B cell (primary cell): ENCODE data around the gene PRICKLE2. TPM values are rescaled to one million over a fixed set of nuclear protein-coding genes. Genes with fewer than 3 reads are reported as not detected.

ENCODE experiments used
- ATAC-seq: fragments of 200-7000 bp; cut with Tn5 transposase; one replicate; pipeline ENCODE4 v1.10.0; 2021; ENCODE audit warnings: low read depth, mild to moderate bottlenecking, moderate number of reproducible peaks, moderate library complexity
- CTCF ChIA-PET: fragments of 350-600 bp; sonication (Branson Sonifier 250); formaldehyde crosslinking; loops from one replicate; lab custom pipeline; 2021; ENCODE audit warnings: antibody characterized with exemption, inconsistent platforms; lab: Charles Lee
- POLR2A ChIA-PET: fragments of 350-600 bp; sonication (Branson Sonifier 250); formaldehyde crosslinking; loops from one replicate; lab custom pipeline; 2021; ENCODE audit warnings: antibody characterized with exemption; lab: Charles Lee
- DNase-seq: peaks from one replicate; pipeline ENCODE4 v3.0.0; 2013
- H2AFZ ChIP-seq: 2 replicates; pipeline ENCODE4 v1.6.1; 2012; ENCODE audit warnings: mild to moderate bottlenecking, low read depth, low read length; ENCODE audit not compliant: insufficient read depth, poor library complexity, severe bottlenecking
- H3K27ac ChIP-seq, 2 donors: 1 replicate in 1 of 2; 2 replicates in 1 of 2; pipeline ENCODE4 v1.5.1; 2012 to 2013; ENCODE audit warnings: low read length in 2 of 2, mild to moderate bottlenecking in 2 of 2, moderate library complexity in 1 of 2
- H3K27me3 ChIP-seq, 4 experiments: fragments of 200-600 bp in 1 of 4; sonication (generic) in 1 of 4; replicated peaks in 1 of 4; 1 replicate in 2 of 4; 2 replicates in 2 of 4; pipeline versions ENCODE4 v1.6.1 to v1.7.0; 2013 to 2016; ENCODE audit warnings: low read length in 3 of 4, mild to moderate bottlenecking in 2 of 4, mixed read lengths in 1 of 4, moderate library complexity in 1 of 4; ENCODE audit not compliant: insufficient read depth in 4 of 4, control insufficient read depth in 3 of 4; ENCODE audit errors: control extremely low read depth in 1 of 4
- H3K36me3 ChIP-seq, 2 experiments: replicated peaks in 1 of 2; 1 replicate in 1 of 2; 2 replicates in 1 of 2; pipeline versions ENCODE4 v1.6.1 to v1.7.1; 2013; ENCODE audit warnings: low read length in 1 of 2; ENCODE audit not compliant: insufficient read depth in 2 of 2, control insufficient read depth in 1 of 2; ENCODE audit errors: control extremely low read depth in 1 of 2, extremely low read depth in 1 of 2
- H3K4me1 ChIP-seq, 2 donors: fragments of 200-600 bp in 1 of 2; sonication (generic) in 1 of 2; 1 replicate in 1 of 2; 2 replicates in 1 of 2; pipeline versions ENCODE4 v1.5.1 to v1.6.1; 2013 to 2017; ENCODE audit warnings: low read length in 2 of 2; ENCODE audit not compliant: control insufficient read depth in 2 of 2, insufficient read depth in 2 of 2
- H3K4me2 ChIP-seq: replicated peaks from 2 replicates; pipeline ENCODE3; 2012; ENCODE audit warnings: mild to moderate bottlenecking, low read depth, low read length; ENCODE audit not compliant: poor library complexity, severe bottlenecking
- H3K4me3 ChIP-seq, 5 experiments: fragments of 200-600 bp in 1 of 5; sonication (generic) in 1 of 5; 1 replicate in 3 of 5; 2 replicates in 2 of 5; pipeline versions ENCODE4 v1.5.1 to v1.7.0; 2011 to 2016; ENCODE audit warnings: low read length in 4 of 5, mild to moderate bottlenecking in 4 of 5, low read depth in 2 of 5, control low read depth in 1 of 5, moderate library complexity in 1 of 5; ENCODE audit not compliant: insufficient read depth in 1 of 5; ENCODE audit errors: control extremely low read depth in 1 of 5, extremely low read depth in 1 of 5
- H3K79me2 ChIP-seq: fragments of 200-600 bp; sonication (generic); one replicate; pipeline ENCODE4 v1.6.0; 2016; ENCODE audit warnings: low read length; ENCODE audit not compliant: control insufficient read depth, insufficient read depth
- H3K9ac ChIP-seq: fragments of 200-600 bp; sonication (generic); 2 replicates; pipeline ENCODE4 v1.6.1; 2017; ENCODE audit warnings: mild to moderate bottlenecking, low read length, moderate library complexity
- H3K9me3 ChIP-seq, 3 donors: one replicate each; pipeline versions ENCODE4 v1.6.1 to v1.7.1; 2013; ENCODE audit warnings: low read length in 2 of 3; ENCODE audit not compliant: control insufficient read depth in 2 of 3, insufficient read depth in 1 of 3; ENCODE audit errors: control extremely low read depth in 1 of 3
- H4K20me1 ChIP-seq: 2 replicates; pipeline ENCODE4 v1.6.0; 2012; ENCODE audit warnings: mild to moderate bottlenecking, low read length; ENCODE audit not compliant: insufficient read depth, control insufficient read depth, poor library complexity, severe bottlenecking
- H3K27ac Mint-ChIP-seq: one replicate; pipeline ENCODE4 v1.8.0; 2021; ENCODE audit warnings: mixed read lengths
- H3K27me3 Mint-ChIP-seq: one replicate; pipeline ENCODE4 v1.8.0; 2021; ENCODE audit warnings: mixed read lengths
- H3K4me1 Mint-ChIP-seq: one replicate; pipeline ENCODE4 v1.8.0; 2021; ENCODE audit warnings: mixed read lengths
- H3K4me3 Mint-ChIP-seq: one replicate; pipeline ENCODE4 v1.8.0; 2021; ENCODE audit warnings: mixed read lengths
- H3K9me3 Mint-ChIP-seq: one replicate; pipeline ENCODE4 v1.8.0; 2022; ENCODE audit warnings: mixed read lengths; ENCODE audit not compliant: insufficient read depth
- CTCF ChIP-seq: fragments of 200-600 bp; IDR thresholded peaks from one replicate; pipeline ENCODE4 v1.8.0; 2022; ENCODE audit warnings: antibody characterized with exemption, mild to moderate bottlenecking
- EZH2 ChIP-seq: IDR thresholded peaks from 2 replicates; pipeline ENCODE4 v1.6.1; 2012; ENCODE audit warnings: borderline replicate concordance, low read depth, mild to moderate bottlenecking, moderate library complexity, low read length; ENCODE audit not compliant: insufficient read depth, poor library complexity, severe bottlenecking
- WGBS: methylation state at CpG from one replicate; pipeline ENCODE4 v1.1.5; 2013; ENCODE audit warnings: missing lambda C conversion rate; ENCODE audit not compliant: insufficient coverage; 5-methylcytosine and 5-hydroxymethylcytosine counted together
- intact Hi-C: fragments of 100-400 bp; cut with micrococcal nuclease; formaldehyde crosslinking; loops from one replicate; pipeline ENCODE4 v1.10.0; 2022
- polyA plus RNA-seq: library from polyadenylated mRNA; depleted of rRNA; stranded (reverse); fragments of >200 nt; gene quantifications from 2 replicates; pipeline ENCODE4 v1.2.3, GENCODE V29; 2012
- total RNA-seq, 2 donors: library from RNA; stranded (reverse); fragments of 120-200 nt in 1 of 2; gene quantifications; 1 replicate in 1 of 2; 2 replicates in 1 of 2; pipeline versions ENCODE4 v1.2.3 to v1.2.4, GENCODE V29; 2013 to 2022

The PRICKLE2 gene
- total and polyA plus RNA-seq, 2 donors (not counting 1 experiment from before 2014, with no cell fraction given) = 0.30 to 1.4 TPM

GRCh38 chr3:64148955-64149653, 76.2 kb downstream of the PRICKLE2 start:
- Histone ChIP-seq H3K27me3 (no peaks in the 10 kb centered on the region), H3K9me3 (no peaks in the 10 kb centered on the region), H3K4me2 (no peak overlapping the region), H4K20me1 (no peaks in the 10 kb centered on the region), H3K4me1 (no peaks in the 10 kb centered on the region), H3K36me3 (no peaks in the 10 kb centered on the region), H2AFZ (no peak overlapping the region), H3K4me3 (no peak overlapping the region), H3K9ac (no peak overlapping the region), H3K27ac (no peak overlapping the region), H3K79me2 (no peaks in the 10 kb centered on the region)
- ATAC-seq (no peak), DNase-seq (no peak)
- Mint-ChIP-seq H3K27me3 (no peaks in the 10 kb centered on the region), H3K4me3 (no peak overlapping the region), H3K4me1 (no peaks in the 10 kb centered on the region), H3K27ac (no peak overlapping the region), H3K9me3 (no peaks in the 10 kb centered on the region)
- WGBS = 82% methylated on average over 7 of the region's 10 CpGs
- intact Hi-C loops = no loop called here
- CTCF ChIA-PET = no interaction called here
- TF ChIP-seq CTCF = no peak
- TF ChIP-seq EZH2 = no peak
- POLR2A ChIA-PET = no interaction called here

DNA sequence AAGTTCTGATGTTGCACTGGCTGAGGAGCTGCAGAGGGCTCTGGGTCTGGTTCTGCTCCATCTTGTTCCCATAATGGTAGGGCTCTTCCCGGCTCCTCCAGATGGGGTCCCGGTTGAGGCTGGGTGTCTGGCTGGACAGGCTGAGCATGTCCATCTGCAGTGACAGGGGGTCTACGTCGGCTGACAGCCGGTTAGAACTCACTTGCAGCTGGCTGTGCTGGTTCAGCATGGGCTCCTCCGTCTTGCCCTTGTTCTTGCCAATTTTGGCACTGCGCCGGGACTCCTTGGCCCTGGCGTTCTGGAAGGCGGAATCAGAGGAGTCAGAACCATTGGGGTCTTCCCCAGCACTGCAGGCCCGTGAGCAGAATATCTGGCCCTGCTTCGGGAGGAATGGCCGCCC, 78.1 kb downstream of the PRICKLE2 start:
- Histone ChIP-seq H3K9me3 (no peaks in the 10 kb centered on the region), H3K4me2 (no peak overlapping the region), H3K79me2 (no peaks in the 10 kb centered on the region), H3K9ac (no peak overlapping the region), H2AFZ (no peak overlapping the region), H3K36me3 (no peaks in the 10 kb centered on the region), H3K27ac (no peak overlapping the region), H3K4me1 (no peaks in the 10 kb centered on the region), H3K27me3 (no peaks in the 10 kb centered on the region), H4K20me1 (no peaks in the 10 kb centered on the region), H3K4me3 (no peak overlapping the region)
- TF ChIP-seq CTCF = no peak
- TF ChIP-seq EZH2 = no peak
- DNase-seq (no peak), ATAC-seq (no peak)
- intact Hi-C loops = no loop called here
- Mint-ChIP-seq H3K4me3 (no peak overlapping the region), H3K9me3 (no peaks in the 10 kb centered on the region), H3K4me1 (no peaks in the 10 kb centered on the region), H3K27me3 (no peaks in the 10 kb centered on the region), H3K27ac (no peak overlapping the region)
- ChIA-PET POLR2A (no interaction called here), CTCF (no interaction called here)
- WGBS = 97% methylated on average over 13 of the region's 13 CpGs
